Activated CD8-positive, alpha-beta T cell treated with anti-CD3 and anti-CD28 coated beads, Interleukin-2, amount 10 ng/mL, durations not matched to agents 7 days and 5 days (primary cell): ENCODE data around the gene RAPGEF2. TPM values are rescaled to one million over a fixed set of nuclear protein-coding genes. Genes with fewer than 3 reads are reported as not detected.
"Not testable (repeated sequence)": the region's sequence is repeated elsewhere in the genome, so short reads cannot be mapped to it uniquely, and the experiment has no call there.

ENCODE experiments used
- ATAC-seq: fragments of 150-1000 bp; cut with Tn5 transposase; one replicate; pipeline ENCODE4 v1.10.0; 2021; ENCODE audit warnings: moderate library complexity
- CTCF ChIA-PET: fragments of 350-600 bp; sonication (Branson Sonifier 250); formaldehyde crosslinking; loops from one replicate; lab custom pipeline; 2021; ENCODE audit warnings: antibody characterized with exemption; lab: Charles Lee
- POLR2A ChIA-PET: fragments of 350-600 bp; sonication (Branson Sonifier 250); formaldehyde crosslinking; loops from one replicate; lab custom pipeline; 2021; ENCODE audit warnings: antibody characterized with exemption; lab: Charles Lee
- DNase-seq: peaks from one replicate; pipeline ENCODE4 v3.0.0-alpha.2; 2020
- H3K27ac Mint-ChIP-seq: one replicate; pipeline ENCODE4 v1.8.0; 2021; ENCODE audit warnings: mild to moderate bottlenecking, mixed read lengths
- H3K27me3 Mint-ChIP-seq: one replicate; pipeline ENCODE4 v1.8.0; 2021; ENCODE audit warnings: low read depth, mixed read lengths
- H3K36me3 Mint-ChIP-seq: one replicate; pipeline ENCODE4 v1.8.0; 2021; ENCODE audit warnings: low read depth, mixed read lengths
- H3K4me1 Mint-ChIP-seq: one replicate; pipeline ENCODE4 v1.8.0; 2021; ENCODE audit warnings: low read depth, mixed read lengths
- H3K4me3 Mint-ChIP-seq: one replicate; pipeline ENCODE4 v1.8.0; 2021; ENCODE audit warnings: mild to moderate bottlenecking, mixed read lengths
- H3K9me3 Mint-ChIP-seq: one replicate; pipeline ENCODE4 v1.8.0; 2022; ENCODE audit warnings: mixed read lengths; ENCODE audit not compliant: insufficient read depth
- total RNA-seq, 2 experiments: library from RNA; stranded (reverse); gene quantifications; one replicate each; pipeline ENCODE4 v1.2.3, GENCODE V29; 2021

RAPGEF2 gene, protein sequence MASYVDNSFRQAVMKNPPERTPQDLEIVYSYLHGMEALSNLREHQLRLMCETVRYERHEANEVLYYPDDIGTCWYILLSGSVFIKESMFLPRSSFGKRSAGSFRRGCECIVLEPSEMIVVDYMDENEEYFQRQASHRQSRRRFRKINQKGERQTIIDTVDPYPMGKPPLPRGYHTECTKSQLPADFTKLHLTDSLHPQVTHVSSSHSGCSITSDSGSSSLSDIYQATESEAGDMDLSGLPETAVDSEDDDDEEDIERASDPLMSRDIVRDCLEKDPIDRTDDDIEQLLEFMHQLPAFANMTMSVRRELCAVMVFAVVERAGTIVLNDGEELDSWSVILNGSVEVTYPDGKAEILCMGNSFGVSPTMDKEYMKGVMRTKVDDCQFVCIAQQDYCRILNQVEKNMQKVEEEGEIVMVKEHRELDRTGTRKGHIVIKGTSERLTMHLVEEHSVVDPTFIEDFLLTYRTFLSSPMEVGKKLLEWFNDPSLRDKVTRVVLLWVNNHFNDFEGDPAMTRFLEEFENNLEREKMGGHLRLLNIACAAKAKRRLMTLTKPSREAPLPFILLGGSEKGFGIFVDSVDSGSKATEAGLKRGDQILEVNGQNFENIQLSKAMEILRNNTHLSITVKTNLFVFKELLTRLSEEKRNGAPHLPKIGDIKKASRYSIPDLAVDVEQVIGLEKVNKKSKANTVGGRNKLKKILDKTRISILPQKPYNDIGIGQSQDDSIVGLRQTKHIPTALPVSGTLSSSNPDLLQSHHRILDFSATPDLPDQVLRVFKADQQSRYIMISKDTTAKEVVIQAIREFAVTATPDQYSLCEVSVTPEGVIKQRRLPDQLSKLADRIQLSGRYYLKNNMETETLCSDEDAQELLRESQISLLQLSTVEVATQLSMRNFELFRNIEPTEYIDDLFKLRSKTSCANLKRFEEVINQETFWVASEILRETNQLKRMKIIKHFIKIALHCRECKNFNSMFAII (N-terminal part only)
- 10 to 100 TPM; 10.4 to 12.2 TPM for total RNA-seq

GRCh38 chr4:159102622-159103383 lies at the start of gene RAPGEF2:
Gene RAPGEF2 (plus strand): TSS chr4:159103079. CDS start chr4:159104163, 1,084 bp downstream.
- CTCF ChIA-PET: no interaction called here
- peak within 1 kb of the TSS; percentile 85 for H3K27ac Mint-ChIP-seq
- peak within 1 kb of the TSS; percentile 80 for H3K4me3 Mint-ChIP-seq
- H3K36me3 Mint-ChIP-seq: no peaks in the 10 kb centered on the region
- DNase-seq (peak; percentile 91), ATAC-seq (peak; percentile 86)
- peaks cover 5% of the 10 kb centered on the region for H3K27me3 Mint-ChIP-seq
- H3K9me3 Mint-ChIP-seq: no peaks in the 10 kb centered on the region
- POLR2A ChIA-PET: no interaction called here
- H3K4me1 Mint-ChIP-seq: peaks cover 44% of the 10 kb centered on the region

DNA sequence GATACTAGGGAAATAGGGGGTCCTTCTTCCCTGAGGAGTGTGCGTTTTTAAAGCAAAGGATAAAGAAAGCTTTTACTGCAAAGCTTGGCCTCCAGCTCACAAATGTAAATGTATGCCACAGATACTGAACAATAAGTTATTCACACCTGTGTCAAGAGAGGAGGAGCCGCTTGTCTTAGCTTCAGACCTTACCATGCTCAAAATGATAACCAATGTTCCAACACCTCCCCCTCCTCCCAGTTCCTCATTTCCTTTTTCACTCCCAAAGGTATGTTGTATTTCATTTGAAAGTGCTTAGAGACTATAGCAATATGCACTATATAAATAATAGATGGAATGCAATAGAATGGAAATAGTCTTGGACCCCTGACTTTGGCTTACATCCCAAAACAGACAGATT lies 47.0 kb upstream of the RAPGEF2 start:
- Mint-ChIP-seq H3K9me3 (no peaks in the 10 kb centered on the region), H3K4me1 (peaks cover 11% of the 10 kb centered on the region), H3K27ac (no peak overlapping the region), H3K27me3 (peaks cover 5% of the 10 kb centered on the region), H3K36me3 (no peaks in the 10 kb centered on the region), H3K4me3 (no peak overlapping the region)
- POLR2A ChIA-PET: no interaction called here
- no peak for ATAC-seq
- CTCF ChIA-PET: no interaction called here
- DNase-seq: no peak

DNA sequence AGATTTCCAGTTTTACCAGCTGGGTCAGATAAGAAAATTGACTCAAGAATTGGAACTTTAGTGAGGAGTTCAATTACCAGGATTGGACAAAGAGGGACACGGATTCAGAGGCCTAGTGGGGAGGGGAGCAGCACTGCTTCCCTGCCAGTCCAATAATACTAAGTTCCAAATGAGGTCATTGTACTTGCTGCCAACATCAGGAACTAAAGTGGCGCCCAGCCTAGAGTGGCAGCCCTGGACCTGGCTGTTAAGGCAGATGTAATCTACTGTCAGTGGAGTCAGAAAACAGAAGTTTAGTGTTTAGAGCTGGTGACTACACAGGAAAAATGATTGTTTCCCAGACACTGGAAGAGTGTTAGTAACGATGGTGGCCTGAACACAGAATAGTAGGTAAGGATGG lies 42.7 kb upstream of the RAPGEF2 start:
- no peaks in the 10 kb centered on the region for H3K36me3 Mint-ChIP-seq
- ATAC-seq (no peak), DNase-seq (no peak)
- POLR2A ChIA-PET: no interaction called here
- no peaks in the 10 kb centered on the region for H3K9me3 Mint-ChIP-seq
- peaks cover 4% of the 10 kb centered on the region for H3K27me3 Mint-ChIP-seq
- H3K4me1 Mint-ChIP-seq: peaks cover 4% of the 10 kb centered on the region
- H3K27ac Mint-ChIP-seq: no peak overlapping the region
- H3K4me3 Mint-ChIP-seq: no peak overlapping the region
- CTCF ChIA-PET: no interaction called here

GRCh38 chr4:159062381-159062780 lies 40.5 kb upstream of the RAPGEF2 start:
- ATAC-seq (no peak), DNase-seq (no peak)
- Mint-ChIP-seq H3K4me1 (peaks cover 4% of the 10 kb centered on the region), H3K36me3 (no peaks in the 10 kb centered on the region), H3K27ac (no peak overlapping the region), H3K27me3 (no peaks in the 10 kb centered on the region), H3K4me3 (no peak overlapping the region), H3K9me3 (no peaks in the 10 kb centered on the region)
- ChIA-PET CTCF (no interaction called here), POLR2A (no interaction called here)

DNA sequence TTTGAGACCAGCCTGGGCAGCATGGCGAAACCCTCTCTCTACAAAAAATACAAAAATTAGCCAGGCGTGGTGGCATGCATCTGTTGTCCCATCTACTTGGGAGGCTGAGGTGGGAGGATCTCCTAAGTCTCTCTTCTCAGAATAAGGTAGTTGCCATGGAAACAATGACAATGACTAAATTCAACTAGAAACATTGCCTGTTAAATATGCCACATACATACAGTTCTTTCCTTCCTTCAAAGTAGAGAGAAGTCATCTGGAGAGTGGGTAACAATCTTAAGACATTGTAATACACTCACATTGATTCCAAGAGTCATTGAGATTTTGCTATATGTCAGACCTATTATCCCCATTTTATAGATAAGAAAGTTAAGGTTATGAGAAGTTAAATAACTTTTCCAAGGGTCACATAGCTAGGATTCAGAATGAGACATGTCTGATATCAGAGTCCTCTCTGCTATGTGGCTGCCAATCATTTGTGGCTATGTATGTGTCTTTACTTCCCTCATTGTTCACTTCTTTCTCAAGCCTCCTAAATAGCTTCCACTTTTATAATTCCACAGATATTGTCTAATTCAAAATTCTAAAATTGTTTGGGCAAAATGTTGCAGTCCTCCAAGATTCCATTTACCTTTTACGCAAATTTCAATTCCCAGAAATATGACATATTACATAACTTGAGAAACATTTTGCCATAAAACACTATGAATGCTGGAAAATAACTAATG lies 37.2 kb upstream of the RAPGEF2 start:
- ChIA-PET CTCF (interaction anchor here (1.1 kb wide), 1 partner anchor 137 kb away, joined by 3 read pairs; no protein-coding TSS in a partner anchor), POLR2A (no interaction called here)
- DNase-seq (no peak), ATAC-seq (no peak)
- no peaks in the 10 kb centered on the region for H3K9me3 Mint-ChIP-seq
- H3K4me3 Mint-ChIP-seq: no peak overlapping the region
- no peak overlapping the region for H3K27ac Mint-ChIP-seq
- no peaks in the 10 kb centered on the region for H3K36me3 Mint-ChIP-seq
- peaks cover 4% of the 10 kb centered on the region for H3K4me1 Mint-ChIP-seq
- H3K27me3 Mint-ChIP-seq: no peaks in the 10 kb centered on the region

DNA sequence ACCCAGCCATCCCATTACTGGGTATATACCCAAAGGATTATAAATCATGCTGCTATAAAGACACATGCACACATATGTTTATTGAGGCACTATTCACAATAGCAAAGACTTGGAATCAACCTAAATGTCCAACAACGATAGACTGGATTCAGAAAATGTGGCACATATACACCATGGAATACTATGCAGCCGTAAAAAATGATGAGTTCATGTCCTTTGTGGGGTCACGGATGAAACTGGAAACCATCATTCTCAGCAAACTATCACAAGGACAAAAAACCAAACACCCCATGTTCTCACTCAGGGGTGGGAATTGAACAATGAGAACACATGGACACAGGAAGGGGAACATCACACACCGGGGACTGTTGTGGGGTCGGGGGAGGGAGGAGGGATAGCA lies 34.7 kb upstream of the RAPGEF2 start:
- H3K4me3 Mint-ChIP-seq, CTCF ChIA-PET, DNase-seq, H3K27me3 Mint-ChIP-seq, POLR2A ChIA-PET, H3K27ac Mint-ChIP-seq, H3K9me3 Mint-ChIP-seq, H3K4me1 Mint-ChIP-seq, H3K36me3 Mint-ChIP-seq, ATAC-seq: not testable (repeated sequence)

DNA sequence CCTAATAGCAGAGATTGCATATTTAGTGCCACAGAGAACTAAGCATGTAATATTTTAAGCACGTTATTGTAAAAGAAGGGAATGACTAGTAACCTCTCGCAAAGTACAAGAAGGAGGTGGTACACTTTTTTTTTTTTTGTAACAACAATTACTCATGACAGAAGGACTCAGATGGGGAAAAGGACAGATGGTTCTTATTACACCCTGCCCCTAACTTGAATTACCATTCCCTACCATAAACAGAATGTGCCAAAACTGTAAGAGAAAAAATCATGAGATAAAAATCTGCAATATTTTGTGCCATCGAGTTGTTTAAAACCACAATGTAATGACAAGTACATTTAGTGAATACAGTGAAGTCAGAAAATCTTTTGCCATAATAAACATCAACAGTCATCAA lies 33.0 kb upstream of the RAPGEF2 start:
- Mint-ChIP-seq H3K4me1 (no peaks in the 10 kb centered on the region), H3K27me3 (no peaks in the 10 kb centered on the region), H3K9me3 (no peaks in the 10 kb centered on the region), H3K36me3 (no peaks in the 10 kb centered on the region), H3K27ac (no peak overlapping the region), H3K4me3 (no peak overlapping the region)
- POLR2A ChIA-PET: no interaction called here
- no peak for ATAC-seq
- CTCF ChIA-PET: no interaction called here
- no peak for DNase-seq

DNA sequence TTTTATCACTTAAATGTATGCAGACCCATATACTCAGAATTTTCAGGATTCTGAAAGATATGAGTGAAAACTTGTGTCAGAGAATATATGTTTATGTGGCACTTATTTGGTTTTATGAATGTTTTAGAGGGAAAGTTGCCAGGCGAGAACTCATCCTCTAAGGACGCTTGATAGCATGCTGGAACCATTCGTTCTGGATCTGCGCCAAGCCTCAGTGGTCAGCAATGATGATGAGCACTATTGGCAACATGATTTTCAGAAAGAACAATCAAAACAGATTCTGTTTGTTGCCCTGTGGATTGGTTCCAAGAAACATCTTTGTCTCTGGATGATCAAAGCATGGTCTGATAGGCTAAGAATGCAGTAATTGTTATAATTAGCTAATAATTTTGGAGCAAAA lies 32.1 kb upstream of the RAPGEF2 start:
- Mint-ChIP-seq H3K4me1 (no peaks in the 10 kb centered on the region), H3K9me3 (no peaks in the 10 kb centered on the region), H3K36me3 (no peaks in the 10 kb centered on the region), H3K4me3 (no peak overlapping the region), H3K27me3 (no peaks in the 10 kb centered on the region), H3K27ac (no peak overlapping the region)
- ATAC-seq (no peak), DNase-seq (no peak)
- ChIA-PET POLR2A (no interaction called here), CTCF (no interaction called here)

GRCh38 chr4:159071178-159071968 lies 31.5 kb upstream of the RAPGEF2 start:
- no peak for ATAC-seq
- H3K4me3 Mint-ChIP-seq: no peak overlapping the region
- H3K27ac Mint-ChIP-seq: no peak overlapping the region
- POLR2A ChIA-PET: no interaction called here
- H3K27me3 Mint-ChIP-seq: no peaks in the 10 kb centered on the region
- no peaks in the 10 kb centered on the region for H3K4me1 Mint-ChIP-seq
- CTCF ChIA-PET: no interaction called here
- no peaks in the 10 kb centered on the region for H3K36me3 Mint-ChIP-seq
- no peaks in the 10 kb centered on the region for H3K9me3 Mint-ChIP-seq
- no peak for DNase-seq

GRCh38 chr4:159071969-159072765 lies 30.7 kb upstream of the RAPGEF2 start:
- Mint-ChIP-seq H3K4me3 (no peak overlapping the region), H3K27me3 (no peaks in the 10 kb centered on the region), H3K9me3 (no peaks in the 10 kb centered on the region), H3K27ac (no peak overlapping the region), H3K36me3 (no peaks in the 10 kb centered on the region), H3K4me1 (no peaks in the 10 kb centered on the region)
- ATAC-seq (no peak), DNase-seq (no peak)
- ChIA-PET POLR2A (no interaction called here), CTCF (no interaction called here)
